SU-DHL-6 (cell line): ENCODE measurements around the gene MED28.

Experiments used
- CTCF ChIP-seq: fragments of 200-600 bp; sonication (generic); IDR thresholded peaks from one replicate; pipeline ENCODE4 v1.5.1; 2017; ENCODE audit warnings: antibody characterized with exemption, mild to moderate bottlenecking, low read length, moderate library complexity; ENCODE audit not compliant: insufficient read depth, poor library complexity, severe bottlenecking
- EZH2phosphoT487 ChIP-seq: fragments of 200-600 bp; sonication (generic), shearing (Covaris generic); conservative IDR thresholded peaks from 2 replicates; pipeline ENCODE4 v1.6.1; 2018; ENCODE audit warnings: mild to moderate bottlenecking, antibody characterized with exemption, low read length, moderate library complexity, mixed read lengths

- no peak for TF ChIP-seq CTCF
- TF ChIP-seq EZH2phosphoT487, result no peak
Observed at GRCh38 chr4:17657090-17657489, 42.6 kb downstream of the MED28 start.
